DND-41 (cell line): ENCODE results near the gene RHPN2.

Experiments
- EZH2 ChIP-seq: IDR thresholded peaks from 3 replicates; pipeline ENCODE4 v1.6.1; 2012; ENCODE audit warnings: borderline replicate concordance, low read depth, mild to moderate bottlenecking, moderate library complexity, low read length, inconsistent platforms; ENCODE audit not compliant: severe bottlenecking
- TF ChIP-seq, protein P1 (sequence below): IDR thresholded peaks from 2 replicates; pipeline ENCODE4 v1.5.1; 2012; ENCODE audit warnings: borderline replicate concordance, low read length, moderate library complexity, mild to moderate bottlenecking; ENCODE audit not compliant: poor library complexity, severe bottlenecking; ENCODE audit errors: extremely low read depth

DNA sequence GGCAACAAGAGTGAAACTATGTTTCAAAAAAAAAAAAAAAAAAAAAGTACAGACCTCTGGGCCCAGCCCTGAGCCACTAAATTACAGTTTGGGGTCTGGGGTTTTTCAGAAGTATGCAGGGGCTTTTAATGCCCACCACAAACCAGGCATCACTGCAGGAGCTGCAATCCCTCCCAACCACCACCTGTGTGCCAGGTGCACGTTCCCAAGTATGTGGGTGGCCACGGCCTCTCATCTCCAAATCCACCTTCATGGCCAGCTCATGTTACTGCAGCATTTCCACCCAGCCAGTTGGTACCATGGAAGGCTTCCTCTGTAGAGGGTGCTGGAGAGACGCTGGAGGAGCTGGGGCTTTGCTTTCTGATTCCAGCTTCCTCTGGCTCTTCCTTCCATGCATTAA, 119.4 kb downstream of the RHPN2 start:
- TF ChIP-seq, protein P1, sequence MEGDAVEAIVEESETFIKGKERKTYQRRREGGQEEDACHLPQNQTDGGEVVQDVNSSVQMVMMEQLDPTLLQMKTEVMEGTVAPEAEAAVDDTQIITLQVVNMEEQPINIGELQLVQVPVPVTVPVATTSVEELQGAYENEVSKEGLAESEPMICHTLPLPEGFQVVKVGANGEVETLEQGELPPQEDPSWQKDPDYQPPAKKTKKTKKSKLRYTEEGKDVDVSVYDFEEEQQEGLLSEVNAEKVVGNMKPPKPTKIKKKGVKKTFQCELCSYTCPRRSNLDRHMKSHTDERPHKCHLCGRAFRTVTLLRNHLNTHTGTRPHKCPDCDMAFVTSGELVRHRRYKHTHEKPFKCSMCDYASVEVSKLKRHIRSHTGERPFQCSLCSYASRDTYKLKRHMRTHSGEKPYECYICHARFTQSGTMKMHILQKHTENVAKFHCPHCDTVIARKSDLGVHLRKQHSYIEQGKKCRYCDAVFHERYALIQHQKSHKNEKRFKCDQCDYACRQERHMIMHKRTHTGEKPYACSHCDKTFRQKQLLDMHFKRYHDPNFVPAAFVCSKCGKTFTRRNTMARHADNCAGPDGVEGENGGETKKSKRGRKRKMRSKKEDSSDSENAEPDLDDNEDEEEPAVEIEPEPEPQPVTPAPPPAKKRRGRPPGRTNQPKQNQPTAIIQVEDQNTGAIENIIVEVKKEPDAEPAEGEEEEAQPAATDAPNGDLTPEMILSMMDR: no peak
- TF ChIP-seq EZH2: no peak
